ENCODE data around the gene CYB5A. TPM values are rescaled to one million over a fixed set of nuclear protein-coding genes. Genes with fewer than 3 reads are reported as not detected.
A peak's percentile ranks its signal among the peaks of the same experiment; 100 is the strongest.

CYB5A gene
- total RNA-seq, 1 donor from 2014 or later = 984 TPM

GRCh38 chr18:74278983-74279382, 12.8 kb downstream of the CYB5A start:
- no peak for DNase-seq (ENCODE audit: low spot score)

GRCh38 chr18:74278058-74278457, 13.7 kb downstream of the CYB5A start:
- ATAC-seq = peak; percentile 56
- peak; percentile 86 for DNase-seq (ENCODE audit: low spot score)

More at GRCh38 chr18:74278983-74279382, 12.8 kb downstream of the CYB5A start:
- no peak for ATAC-seq

GRCh38 chr18:74277296-74277695, 14.5 kb downstream of the CYB5A start:
- no peak for DNase-seq (ENCODE audit: low spot score)
- no peak for ATAC-seq

GRCh38 chr18:74276609-74277008, 15.2 kb downstream of the CYB5A start:
- DNase-seq (ENCODE audit: low spot score) = no peak
- ATAC-seq = peak; percentile 4

GRCh38 chr18:74275736-74276135, 16.0 kb downstream of the CYB5A start:
- no peak for DNase-seq (ENCODE audit: low spot score)
- ATAC-seq = no peak

GRCh38 chr18:74274700-74275099, 17.1 kb downstream of the CYB5A start:
- ATAC-seq = no peak

GRCh38 chr18:74273394-74273793, 18.4 kb downstream of the CYB5A start:
- DNase-seq (ENCODE audit: low spot score) = no peak
- ATAC-seq = peak; percentile 15

More at GRCh38 chr18:74274700-74275099, 17.1 kb downstream of the CYB5A start:
- DNase-seq (ENCODE audit: low spot score) = no peak

GRCh38 chr18:74271635-74272034, 20.1 kb downstream of the CYB5A start:
- ATAC-seq (no peak), DNase-seq (ENCODE audit: low spot score) (no peak)

- peak; percentile 2 for ATAC-seq
- peak; percentile 46 for DNase-seq (ENCODE audit: low spot score)
Observed at GRCh38 chr18:74268933-74269620, 22.7 kb downstream of the CYB5A start.

- DNase-seq (ENCODE audit: low spot score) (peak; percentile 47), ATAC-seq (peak; percentile 23)
Observed at GRCh38 chr18:74268175-74268574, 23.6 kb downstream of the CYB5A start.

GRCh38 chr18:74266161-74266560, 25.6 kb downstream of the CYB5A start:
- peak; percentile 62 for DNase-seq (ENCODE audit: low spot score)

GRCh38 chr18:74265546-74266098, 26.1 kb downstream of the CYB5A start:
- DNase-seq (ENCODE audit: low spot score) = peak; percentile 44
- ATAC-seq = peak; percentile 5

More at GRCh38 chr18:74266161-74266560, 25.6 kb downstream of the CYB5A start:
- peak; percentile 43 for ATAC-seq

- ATAC-seq = no peak
Observed at GRCh38 chr18:74264303-74265020, 27.3 kb downstream of the CYB5A start.

GRCh38 chr18:74261053-74261713, 30.6 kb downstream of the CYB5A start:
- ATAC-seq = peak; percentile 27
- no peak for DNase-seq (ENCODE audit: low spot score)

More at GRCh38 chr18:74264303-74265020, 27.3 kb downstream of the CYB5A start:
- DNase-seq (ENCODE audit: low spot score) = no peak

- no peak for DNase-seq (ENCODE audit: low spot score)
- no peak for ATAC-seq
Observed at GRCh38 chr18:74259347-74259746, 32.4 kb downstream of the CYB5A start.

- DNase-seq (ENCODE audit: low spot score) (peak; percentile 48), ATAC-seq (peak; percentile 42)
Observed at GRCh38 chr18:74257083-74257482, 34.7 kb downstream of the CYB5A start.

GRCh38 chr18:74256190-74256589, 35.6 kb downstream of the CYB5A start:
- ATAC-seq (no peak), DNase-seq (ENCODE audit: low spot score) (no peak)

GRCh38 chr18:74255131-74255616, 36.6 kb downstream of the CYB5A start:
- peak; percentile 10 for ATAC-seq
- DNase-seq (ENCODE audit: low spot score) = no peak

- ATAC-seq (peak; percentile 8), DNase-seq (ENCODE audit: low spot score) (no peak)
Observed at GRCh38 chr18:74252039-74252395, 39.7 kb downstream of the CYB5A start.

- ATAC-seq = peak; percentile 5
- DNase-seq (ENCODE audit: low spot score) = no peak
Observed at GRCh38 chr18:74251297-74252038, 40.3 kb downstream of the CYB5A start.
